H9 (cell line): ENCODE measurements around the gene SNAP25. TPM values are rescaled to one million over a fixed set of nuclear protein-coding genes. Genes with fewer than 3 reads are reported as not detected.
A peak's percentile ranks its signal among the peaks of the same experiment; 100 is the strongest.

Experiments used
- DNase-seq: peaks from one replicate; pipeline ENCODE4 v3.0.0-alpha.2; 2017
- H2AFZ ChIP-seq: one replicate; pipeline ENCODE4 v1.6.1; 2013; ENCODE audit warnings: mild to moderate bottlenecking, low read length, control low read depth, moderate library complexity
- H2AK5ac ChIP-seq: 2 replicates; pipeline ENCODE4 v1.6.1; 2013; ENCODE audit warnings: low read length, control low read depth, mixed read lengths; ENCODE audit not compliant: insufficient read length
- H2BK120ac ChIP-seq: one replicate; pipeline ENCODE4 v1.6.1; 2013; ENCODE audit warnings: low read depth, mild to moderate bottlenecking, low read length, control low read depth, inconsistent platforms; ENCODE audit not compliant: poor library complexity, severe bottlenecking
- H2BK12ac ChIP-seq: 2 replicates; pipeline ENCODE4 v1.6.1; 2013; ENCODE audit warnings: low read length, control low read depth, mixed read lengths, low read depth; ENCODE audit not compliant: insufficient read length
- H2BK15ac ChIP-seq: 2 replicates; pipeline ENCODE4 v1.6.1; 2013; ENCODE audit warnings: low read depth, low read length, control low read depth
- H2BK20ac ChIP-seq: one replicate; pipeline ENCODE4 v1.6.1; 2013; ENCODE audit warnings: low read depth, mild to moderate bottlenecking, low read length, control low read depth, inconsistent platforms; ENCODE audit not compliant: poor library complexity, severe bottlenecking
- H2BK5ac ChIP-seq: 2 replicates; pipeline ENCODE4 v1.6.1; 2013; ENCODE audit warnings: low read length, control low read depth, mixed read lengths; ENCODE audit not compliant: insufficient read length
- H3K14ac ChIP-seq: 2 replicates; pipeline ENCODE4 v1.6.1; 2013; ENCODE audit warnings: low read length, control low read depth; ENCODE audit not compliant: insufficient read depth
- H3K18ac ChIP-seq: 2 replicates; pipeline ENCODE4 v1.6.1; 2013; ENCODE audit warnings: low read depth, mild to moderate bottlenecking, mixed read lengths, low read length, control low read depth; ENCODE audit not compliant: insufficient read length
- H3K23ac ChIP-seq: 2 replicates; pipeline ENCODE4 v1.6.1; 2013; ENCODE audit warnings: low read length, control low read depth, mixed read lengths, low read depth; ENCODE audit not compliant: insufficient read length
- H3K23me2 ChIP-seq: 2 replicates; pipeline ENCODE4 v1.6.1; 2013; ENCODE audit warnings: low read depth, mild to moderate bottlenecking, mixed read lengths, low read length, control low read depth; ENCODE audit not compliant: insufficient read length, poor library complexity, severe bottlenecking
- H3K27ac ChIP-seq: 2 replicates; pipeline ENCODE4 v1.5.1; 2013; ENCODE audit warnings: low read length, control low read depth, mixed read lengths, low read depth; ENCODE audit not compliant: insufficient read length
- H3K27me3 ChIP-seq: 2 replicates; pipeline ENCODE4 v1.6.1; 2013; ENCODE audit warnings: low read length, control low read depth, inconsistent platforms; ENCODE audit not compliant: insufficient read depth
- H3K4ac ChIP-seq: 2 replicates; pipeline ENCODE4 v1.6.1; 2013; ENCODE audit warnings: low read depth, mild to moderate bottlenecking, control low read depth, inconsistent platforms, low read length, moderate library complexity
- H3K4me1 ChIP-seq: 2 replicates; pipeline ENCODE4 v1.6.1; 2013; ENCODE audit warnings: low read length, control low read depth, inconsistent platforms; ENCODE audit not compliant: insufficient read depth
- H3K4me2 ChIP-seq: 2 replicates; pipeline ENCODE4 v1.6.1; 2013; ENCODE audit warnings: low read length, control low read depth, mixed read lengths; ENCODE audit not compliant: insufficient read length, insufficient read depth
- H3K56ac ChIP-seq: 2 replicates; pipeline ENCODE4 v1.6.1; 2013; ENCODE audit warnings: low read depth, mild to moderate bottlenecking, mixed read lengths, low read length, control low read depth; ENCODE audit not compliant: insufficient read length
- H3K79me1 ChIP-seq: 2 replicates; pipeline ENCODE4 v1.6.1; 2013; ENCODE audit warnings: low read depth, mild to moderate bottlenecking, moderate library complexity, low read length, control low read depth, inconsistent platforms; ENCODE audit not compliant: insufficient read depth, poor library complexity, severe bottlenecking
- H3K79me2 ChIP-seq: 2 replicates; pipeline ENCODE4 v1.6.1; 2013; ENCODE audit warnings: low read length, control low read depth, inconsistent platforms; ENCODE audit not compliant: insufficient read depth
- H3K9ac ChIP-seq: 2 replicates; pipeline ENCODE4 v1.6.1; 2013; ENCODE audit warnings: low read length, control low read depth, mixed read lengths; ENCODE audit not compliant: insufficient read length; ENCODE audit errors: extremely low read depth
- H3K9me3 ChIP-seq: one replicate; pipeline ENCODE4 v1.6.1; 2013; ENCODE audit warnings: low read depth, low read length, inconsistent platforms; ENCODE audit not compliant: control insufficient read depth
- H3T11ph ChIP-seq: one replicate; pipeline ENCODE4 v1.6.1; 2013; ENCODE audit warnings: mild to moderate bottlenecking, low read length, control low read depth, inconsistent platforms
- H4K20me1 ChIP-seq: one replicate; pipeline ENCODE4 v1.6.1; 2013; ENCODE audit not compliant: control insufficient read depth, insufficient read length, insufficient read depth
- H4K5ac ChIP-seq: 2 replicates; pipeline ENCODE4 v1.6.1; 2013; ENCODE audit warnings: low read depth, mild to moderate bottlenecking, mixed read lengths, low read length, control low read depth; ENCODE audit not compliant: insufficient read length
- H4K8ac ChIP-seq: replicated peaks from 2 replicates; pipeline ENCODE4 v1.6.1; 2013; ENCODE audit warnings: low read length, control low read depth, mixed read lengths, low read depth; ENCODE audit not compliant: insufficient read length
- H4K91ac ChIP-seq: 2 replicates; pipeline ENCODE4 v1.6.1; 2013; ENCODE audit warnings: low read depth, mild to moderate bottlenecking, moderate library complexity, mixed read lengths, low read length, control low read depth; ENCODE audit not compliant: insufficient read length
- H3K27ac Mint-ChIP-seq, 3 experiments: 2 replicates in 2 of 3; 3 replicates in 1 of 3; pipeline ENCODE4 v1.8.0; 2020 to 2021; ENCODE audit warnings: mixed read lengths in 3 of 3, mild to moderate bottlenecking in 1 of 3, moderate library complexity in 1 of 3
- H3K27me3 Mint-ChIP-seq: 2 replicates; pipeline ENCODE4 v1.8.0; 2021; ENCODE audit warnings: low read depth, mild to moderate bottlenecking, moderate library complexity, mixed read lengths
- H3K36me3 Mint-ChIP-seq, 3 experiments: 2 replicates in 2 of 3; 3 replicates in 1 of 3; pipeline ENCODE4 v1.8.0; 2020 to 2021; ENCODE audit warnings: low read depth in 3 of 3, mixed read lengths in 3 of 3; ENCODE audit not compliant: insufficient read depth in 1 of 3
- H3K4me1 Mint-ChIP-seq, 2 experiments: 2 replicates each; pipeline ENCODE4 v1.8.0; 2020; ENCODE audit warnings: mixed read lengths in 2 of 2
- H3K4me3 Mint-ChIP-seq, 2 experiments: 2 replicates in 1 of 2; 3 replicates in 1 of 2; pipeline ENCODE4 v1.8.0; 2020 to 2021; ENCODE audit warnings: mild to moderate bottlenecking in 2 of 2, mixed read lengths in 2 of 2, moderate library complexity in 1 of 2
- H3K9me3 Mint-ChIP-seq, 2 experiments: 2 replicates in 1 of 2; 3 replicates in 1 of 2; pipeline ENCODE4 v1.8.0; 2020; ENCODE audit warnings: mild to moderate bottlenecking in 2 of 2, mixed read lengths in 2 of 2, moderate library complexity in 1 of 2
- CTCF ChIP-seq: fragments of 200-600 bp; sonication (generic); conservative IDR thresholded peaks from 3 replicates; pipeline ENCODE4 v1.8.0; 2021; ENCODE audit warnings: antibody characterized with exemption, mild to moderate bottlenecking
- WGBS: extraction: QIAGEN DNeasy Blood & Tissue Kit; methylation state at CpG from one replicate; pipeline ENCODE4 v1.1.7; 2013; ENCODE audit warnings: missing lambda C conversion rate, low lambda C conversion rate, mixed read lengths; ENCODE audit not compliant: insufficient read length; ENCODE audit errors: extremely low coverage; 5-methylcytosine and 5-hydroxymethylcytosine counted together
- total RNA-seq: library from RNA; stranded (reverse); gene quantifications from 2 replicates; pipeline ENCODE4 v1.2.1, GENCODE V29; 2021

Gene SNAP25
- total RNA-seq, 1 experiment from 2014 or later = 0.13 TPM

- Mint-ChIP-seq H3K4me3 (no peak overlapping the region; a peak in 1 of 5 replicates), H3K4me1 (peaks cover 31 to 33% of the 10 kb centered on the region in 2 experiments), H3K36me3 (no peaks in the 10 kb centered on the region), H3K27ac (peak overlapping the region in 1 of 3 experiments; percentile 14; a peak in 2 of 7 replicates), H3K27me3 (no peaks in the 10 kb centered on the region), H3K9me3 (no peaks in the 10 kb centered on the region)
- H2BK12ac ChIP-seq = no peak overlapping the region
- H3K4ac ChIP-seq = no peak overlapping the region
- no peaks in the 10 kb centered on the region for H3K27me3 ChIP-seq
- no CpG with 5 or more reads among the region's 6 CpGs for whole genome bisulfite sequencing
- no peaks in the 10 kb centered on the region for H3K79me2 ChIP-seq
- TF ChIP-seq CTCF = no peak
- no peak overlapping the region for H3K23ac ChIP-seq
- no peak overlapping the region for H3K9ac ChIP-seq
- H3K9me3 ChIP-seq = no peaks in the 10 kb centered on the region
- no peak overlapping the region for H3T11ph ChIP-seq
- H2BK120ac ChIP-seq = no peak overlapping the region
- H3K4me1 ChIP-seq = peaks cover 5% of the 10 kb centered on the region; the same call in 1 of the 2 replicates
- no peak overlapping the region for H3K14ac ChIP-seq
- DNase-seq = peak; percentile 43
- no peak overlapping the region for H3K4me2 ChIP-seq
- H3K27ac ChIP-seq = no peak overlapping the region
- H3K79me1 ChIP-seq = no peaks in the 10 kb centered on the region
- H2AK5ac ChIP-seq = no peak overlapping the region
- no peak overlapping the region for H2BK15ac ChIP-seq
- H3K56ac ChIP-seq = no peak overlapping the region
- no peak overlapping the region for H2BK5ac ChIP-seq
- no peaks in the 10 kb centered on the region for H4K20me1 ChIP-seq
- no peak overlapping the region for H2BK20ac ChIP-seq
- H2AFZ ChIP-seq = no peak overlapping the region
- no peak overlapping the region for H3K18ac ChIP-seq
- H4K91ac ChIP-seq = no peak overlapping the region
- H3K23me2 ChIP-seq = no peaks in the 10 kb centered on the region
- H4K8ac ChIP-seq = no peak overlapping the region
- no peak overlapping the region for H4K5ac ChIP-seq
Observed at GRCh38 chr20:10249048-10249770, 30.6 kb downstream of the SNAP25 start.
